Stomach (tissue), 9 donors: ENCODE data around the gene PTGES. TPM values are rescaled to one million over a fixed set of nuclear protein-coding genes. Genes with fewer than 3 reads are reported as not detected.

Experiments used
- DNase-seq, 2 donors: peaks; one replicate each; pipeline versions ENCODE4 v3.0.0 to v3.0.0-alpha.2; 2013 to 2019
- H3K27ac ChIP-seq, 5 donors: fragments of 200-600 bp in 4 of 5; sonication (generic) in 4 of 5; one replicate each; pipeline ENCODE4 v1.5.1; 2013 to 2019; ENCODE audit warnings: mild to moderate bottlenecking in 1 of 5, moderate library complexity in 1 of 5
- H3K27me3 ChIP-seq, 3 donors: fragments of 200-600 bp; sonication (generic); one replicate each; pipeline ENCODE4 v1.5.1; 2017 to 2019; ENCODE audit warnings: mixed run types in 1 of 3
- H3K36me3 ChIP-seq, 4 donors: fragments of 200-600 bp; sonication (generic); 1 replicate in 3 of 4; 2 replicates in 1 of 4; pipeline ENCODE4 v1.5.1; 2016 to 2019
- H3K4me1 ChIP-seq, 4 donors: fragments of 200-600 bp; sonication (generic); one replicate each; pipeline ENCODE4 v1.5.1; 2016 to 2019
- H3K4me3 ChIP-seq, 4 donors: fragments of 200-600 bp; sonication (generic) in 3 of 4; one replicate each; pipeline ENCODE4 v1.5.1; 2016 to 2019; ENCODE audit warnings: mild to moderate bottlenecking in 1 of 4
- H3K9me3 ChIP-seq, 4 donors: fragments of 200-600 bp; sonication (generic); one replicate each; pipeline ENCODE4 v1.5.1; 2016 to 2019
- CTCF ChIP-seq, 7 experiments: fragments of 450-650 bp in 4 of 7; fragments of 200-600 bp in 3 of 7; sonication (generic) in 3 of 7; IDR thresholded peaks; one replicate each; pipeline ENCODE4 v1.5.1; 2016 to 2019; ENCODE audit warnings: antibody characterized with exemption in 7 of 7, control low read depth in 2 of 7, mild to moderate bottlenecking in 1 of 7
- EP300 ChIP-seq: sonication (generic); formaldehyde crosslinking; IDR thresholded peaks from one replicate; pipeline ENCODE4 v1.6.1; 2017; ENCODE audit warnings: antibody characterized with exemption
- POLR2A ChIP-seq, 4 donors: fragments of 450-650 bp; IDR thresholded peaks; one replicate each; pipeline ENCODE4 v1.6.1; 2016; ENCODE audit warnings: antibody characterized with exemption in 4 of 4, control low read depth in 2 of 4, mild to moderate bottlenecking in 1 of 4, moderate library complexity in 1 of 4
- POLR2AphosphoS5 ChIP-seq, 3 donors: sonication (generic); formaldehyde crosslinking; IDR thresholded peaks; one replicate each; pipeline ENCODE4 v1.6.1; 2016; ENCODE audit warnings: antibody characterized with exemption in 3 of 3
- WGBS, 5 donors: extraction: QIAGEN DNeasy Blood & Tissue Kit in 3 of 5; methylation state at CpG; one replicate each; pipeline versions ENCODE4 v1.1.5 to v1.1.7; 2013 to 2018; 5-methylcytosine and 5-hydroxymethylcytosine counted together
- intact Hi-C: fragments of 100-400 bp; cut with DNase I; formaldehyde crosslinking; loops from one replicate; pipeline ENCODE4 v1.15.1; 2023; ENCODE audit warnings: low total_unique reads
- polyA plus RNA-seq, 3 donors: library from polyadenylated mRNA; stranded (reverse); fragments of 200-250 nt; gene quantifications; one replicate each; pipeline ENCODE4 v1.2.3, GENCODE V29; 2013
- total RNA-seq, 5 donors: library from RNA; depleted of rRNA; stranded (reverse); fragments of >200 nt; gene quantifications; one replicate each; pipeline versions ENCODE4 v1.1.0 to v1.2.3, GENCODE V29; 2014 to 2016
- donor health status: healthy with polysubstance abuse.
- donor health status: Bipolar disorder and iron deficiency.
- donor health status: healthy.

Gene PTGES
- total and polyA plus RNA-seq, 8 donors: 0.58 to 15.3 (median 3.6) TPM; not detected in 1

GRCh38 chr9:129731477-129732085, 21.3 kb downstream of the PTGES start:
- Histone ChIP-seq H3K27ac (no peak overlapping the region), H3K9me3 (no peaks in the 10 kb centered on the region), H3K4me1 (peaks cover 0 to 5% (median 2%) of the 10 kb centered on the region in 4 donors), H3K36me3 (no peaks in the 10 kb centered on the region), H3K4me3 (no peak overlapping the region), H3K27me3 (peaks cover 0 to 16% (median 4%) of the 10 kb centered on the region in 3 donors)
- TF ChIP-seq POLR2A (IDR thresholded peaks at IDR 0.05): no peak
- no peak for TF ChIP-seq POLR2AphosphoS5 (IDR thresholded peaks at IDR 0.05)
- TF ChIP-seq CTCF (IDR thresholded peaks at IDR 0.05): no peak
- TF ChIP-seq EP300: no peak
- DNase-seq: no peak
- WGBS, 5 donors: 37 to 51% (median 43%) methylated on average over 6 of the region's 6 CpGs
- intact Hi-C loops: no loop called here

- TF ChIP-seq EP300 (no peak), POLR2A (IDR thresholded peaks at IDR 0.05) (no peak), CTCF (IDR thresholded peaks at IDR 0.05) (no peak), POLR2AphosphoS5 (IDR thresholded peaks at IDR 0.05) (no peak)
- no peak for DNase-seq
- H3K4me1 ChIP-seq: peaks cover 0 to 15% (median 7%) of the 10 kb centered on the region in 4 donors
- no peaks in the 10 kb centered on the region for H3K36me3 ChIP-seq
- no peaks in the 10 kb centered on the region for H3K9me3 ChIP-seq
- intact Hi-C loops: loop anchor here (10.0 kb wide), 1 partner anchor 74 kb away; no protein-coding TSS in a partner anchor
- H3K27ac ChIP-seq: no peak overlapping the region
- peaks cover 0 to 13% (median 0%) of the 10 kb centered on the region in 3 donors for H3K27me3 ChIP-seq
- H3K4me3 ChIP-seq: no peak overlapping the region
- 92 to 95% (median 92%) methylated on average over 7 of the region's 7 CpGs for WGBS, 5 donors
These were observed 24.1 kb downstream of the PTGES start for GRCh38 chr9:129728744-129729143.

GRCh38 chr9:129726322-129727160, 26.3 kb downstream of the PTGES start:
- no peaks in the 10 kb centered on the region for H3K36me3 ChIP-seq
- DNase-seq: peak; percentile 67 to 86
- intact Hi-C loops: loop anchor here (10.0 kb wide), 1 partner anchor 72 kb away; no protein-coding TSS in a partner anchor
- H3K4me1 ChIP-seq: peaks cover 0 to 15% (median 7%) of the 10 kb centered on the region in 4 donors
- H3K4me3 ChIP-seq: peak overlapping the region in 3 of 4 donors; percentile 10 to 14 (median 11)
- peaks cover 0 to 20% (median 0%) of the 10 kb centered on the region in 3 donors for H3K27me3 ChIP-seq
- WGBS, 5 donors: 15 to 24% (median 16%) methylated on average over 16 to 23 of the region's 23 CpGs
- no peaks in the 10 kb centered on the region for H3K9me3 ChIP-seq
- H3K27ac ChIP-seq: peak overlapping the region in 1 of 5 donors; percentile 5
- no peak for TF ChIP-seq POLR2A (IDR thresholded peaks at IDR 0.05)
- peak in 1 of 3 donors; percentile 5 for TF ChIP-seq POLR2AphosphoS5 (IDR thresholded peaks at IDR 0.05)
- no peak for TF ChIP-seq EP300
- peak in 5 of 7 experiments; percentile 48 to 92 (median 80) for TF ChIP-seq CTCF (IDR thresholded peaks at IDR 0.05)

GRCh38 chr9:129725795-129726251, 27.0 kb downstream of the PTGES start:
- peaks cover 0 to 15% (median 7%) of the 10 kb centered on the region in 4 donors for H3K4me1 ChIP-seq
- peak overlapping the region in 1 of 5 donors; percentile 5 for H3K27ac ChIP-seq
- 22 to 30% (median 24%) methylated on average over 10 of the region's 10 CpGs for WGBS, 5 donors
- H3K4me3 ChIP-seq: no peak overlapping the region
- no peaks in the 10 kb centered on the region for H3K9me3 ChIP-seq
- no peaks in the 10 kb centered on the region for H3K36me3 ChIP-seq
- no peak for DNase-seq
- H3K27me3 ChIP-seq: peaks cover 0 to 19% (median 0%) of the 10 kb centered on the region in 3 donors
- intact Hi-C loops: loop anchor here (10.0 kb wide), 1 partner anchor 71 kb away; no protein-coding TSS in a partner anchor
- TF ChIP-seq EP300 (no peak), CTCF (IDR thresholded peaks at IDR 0.05) (no peak), POLR2AphosphoS5 (IDR thresholded peaks at IDR 0.05) (no peak), POLR2A (IDR thresholded peaks at IDR 0.05) (no peak)
